GM23338 (cell line): ENCODE data around the gene ZDHHC13. TPM values are rescaled to one million over a fixed set of nuclear protein-coding genes. Genes with fewer than 3 reads are reported as not detected.

Source experiments
- ATAC-seq: fragments of 200-7000 bp; cut with Tn5 transposase; 3 replicates; pipeline ENCODE4 v1.9.1; 2020
- DNase-seq: peaks from one replicate; pipeline ENCODE4 v3.0.0-alpha.2; 2015; ENCODE audit warnings: low spot score
- H2AFZ ChIP-seq: fragments of 200-600 bp; sonication (generic); 2 replicates; pipeline ENCODE4 v1.8.0; 2016; ENCODE audit warnings: antibody characterized with exemption, mild to moderate bottlenecking, moderate library complexity
- H3F3A ChIP-seq: fragments of 200-600 bp; sonication (generic); replicated peaks from 2 replicates; pipeline ENCODE4 v1.8.0; 2017; ENCODE audit warnings: antibody characterized with exemption, mixed run types, low read depth
- H3K27ac ChIP-seq: fragments of 200-600 bp; sonication (generic); 2 replicates; pipeline ENCODE4 v1.6.1; 2016; ENCODE audit warnings: low read depth
- H3K27me3 ChIP-seq: fragments of 200-600 bp; sonication (generic); 2 replicates; pipeline ENCODE4 v1.8.0; 2016; ENCODE audit warnings: mild to moderate bottlenecking, mixed run types, moderate library complexity; ENCODE audit not compliant: insufficient read depth
- H3K36me3 ChIP-seq: fragments of 200-600 bp; sonication (generic); 2 replicates; pipeline ENCODE4 v1.8.0; 2016; ENCODE audit warnings: mild to moderate bottlenecking; ENCODE audit not compliant: insufficient read depth
- H3K4me1 ChIP-seq: fragments of 200-600 bp; sonication (generic); 2 replicates; pipeline ENCODE4 v1.8.0; 2016; ENCODE audit warnings: mild to moderate bottlenecking, moderate library complexity; ENCODE audit not compliant: insufficient read depth
- H3K4me2 ChIP-seq: fragments of 200-600 bp; sonication (generic); 2 replicates; pipeline ENCODE4 v1.7.1; 2017; ENCODE audit warnings: mixed run types
- H3K4me3 ChIP-seq: fragments of 200-600 bp; sonication (generic); 2 replicates; pipeline ENCODE4 v1.6.1; 2016; ENCODE audit warnings: mixed run types
- H3K79me2 ChIP-seq: fragments of 200-600 bp; sonication (generic); replicated peaks from 2 replicates; pipeline ENCODE4 v1.8.0; 2017; ENCODE audit warnings: mild to moderate bottlenecking; ENCODE audit not compliant: insufficient read depth
- H3K9me2 ChIP-seq: fragments of 200-600 bp; sonication (generic); 2 replicates; pipeline ENCODE4 v1.8.0; 2017; ENCODE audit not compliant: insufficient read depth
- H4K20me1 ChIP-seq: fragments of 200-600 bp; sonication (generic); replicated peaks from 2 replicates; pipeline ENCODE4 v1.8.0; 2017; ENCODE audit warnings: mild to moderate bottlenecking; ENCODE audit not compliant: insufficient read depth
- H3K27ac Mint-ChIP-seq: 2 replicates; pipeline ENCODE4 v1.8.0; 2020; ENCODE audit warnings: inconsistent platforms, mild to moderate bottlenecking, moderate library complexity, mixed read lengths
- H3K27me3 Mint-ChIP-seq: 3 replicates; pipeline ENCODE4 v1.8.0; 2022; ENCODE audit warnings: low read depth, mild to moderate bottlenecking, moderate library complexity, mixed read lengths, inconsistent platforms; ENCODE audit not compliant: insufficient read depth, poor library complexity
- H3K36me3 Mint-ChIP-seq: 3 replicates; pipeline ENCODE4 v1.8.0; 2021; ENCODE audit warnings: low read depth, mild to moderate bottlenecking, inconsistent platforms, moderate library complexity, mixed read lengths
- H3K4me1 Mint-ChIP-seq: 3 replicates; pipeline ENCODE4 v1.8.0; 2020; ENCODE audit warnings: mild to moderate bottlenecking, inconsistent platforms, mixed read lengths
- H3K4me3 Mint-ChIP-seq: 3 replicates; pipeline ENCODE4 v1.8.0; 2021; ENCODE audit warnings: moderate library complexity, mild to moderate bottlenecking, inconsistent platforms, mixed read lengths
- H3K9me3 Mint-ChIP-seq: 3 replicates; pipeline ENCODE4 v1.8.0; 2020; ENCODE audit warnings: moderate library complexity, mild to moderate bottlenecking, inconsistent platforms, mixed read lengths
- CREB1 ChIP-seq: fragments of 250-450 bp; sonication (Bioruptor Pico); IDR thresholded peaks from 2 replicates; pipeline ENCODE4 v1.5.0; 2020; ENCODE audit warnings: low read depth, mild to moderate bottlenecking, moderate library complexity
- EZH2 ChIP-seq: fragments of 200-600 bp; sonication (generic); IDR thresholded peaks from one replicate; pipeline ENCODE4 v1.8.0; 2017; ENCODE audit warnings: antibody characterized with exemption, mild to moderate bottlenecking, low read depth; ENCODE audit not compliant: unreplicated experiment
- EZH2phosphoT487 ChIP-seq: fragments of 200-600 bp; sonication (generic); IDR thresholded peaks from one replicate; pipeline ENCODE4 v1.8.1; 2018; ENCODE audit warnings: antibody characterized with exemption; ENCODE audit not compliant: unreplicated experiment
- JUNB ChIP-seq: IDR thresholded peaks from one replicate; pipeline ENCODE4 v1.6.1; 2016; ENCODE audit warnings: antibody characterized with exemption; ENCODE audit not compliant: unreplicated experiment
- NANOG ChIP-seq: IDR thresholded peaks from 2 replicates; pipeline ENCODE4 v1.6.1; 2016; ENCODE audit warnings: antibody characterized with exemption, borderline replicate concordance
- POLR2AphosphoS5 ChIP-seq: IDR thresholded peaks from 2 replicates; pipeline ENCODE4 v1.6.1; 2016; ENCODE audit warnings: antibody characterized with exemption, low read depth
- REST ChIP-seq: IDR thresholded peaks from one replicate; pipeline ENCODE4 v1.6.1; 2018; ENCODE audit warnings: antibody characterized with exemption; ENCODE audit not compliant: unreplicated experiment
- STAT1 ChIP-seq: IDR thresholded peaks from one replicate; pipeline ENCODE4 v1.6.1; 2016; ENCODE audit warnings: antibody characterized with exemption; ENCODE audit not compliant: unreplicated experiment
- ZNF114 ChIP-seq: fragments of 250-450 bp; sonication (Bioruptor Pico); IDR thresholded peaks from 2 replicates; pipeline ENCODE4 v1.5.0; 2020; ENCODE audit warnings: mild to moderate bottlenecking, moderate library complexity
- ZNF331 ChIP-seq: fragments of 250-450 bp; sonication (Bioruptor Pico); IDR thresholded peaks from 2 replicates; pipeline ENCODE4 v1.5.0; 2020; ENCODE audit warnings: low read depth, mild to moderate bottlenecking, moderate library complexity
- polyA plus RNA-seq: library from polyadenylated mRNA; unstranded; fragments of >200 nt; fragmentation: Nextera tagmentation; extraction: Ambion mirVana; gene quantifications from 2 replicates; pipeline ENCODE4 v1.2.1, GENCODE V29; 2016
- total RNA-seq: library from RNA; depleted of rRNA; stranded (reverse); fragments of >200 nt; shearing (Covaris generic); gene quantifications from 2 replicates; pipeline ENCODE4 v1.2.3, GENCODE V29; 2014
- TF ChIP-seq, protein P1 (sequence below): fragments of 250-450 bp; sonication (Bioruptor Pico); IDR thresholded peaks from 2 replicates; pipeline ENCODE4 v1.5.0; 2020; ENCODE audit warnings: mild to moderate bottlenecking, moderate library complexity
- TF ChIP-seq, protein P2 (sequence below), 2 experiments: fragments of 200-600 bp in 1 of 2; sonication (generic) in 1 of 2; conservative IDR thresholded peaks; 2 replicates each; pipeline versions ENCODE4 v1.5.1 to v1.6.1; 2016 to 2017; ENCODE audit warnings: antibody characterized with exemption in 2 of 2, low read depth in 2 of 2, mild to moderate bottlenecking in 2 of 2, moderate library complexity in 1 of 2

The ZDHHC13 gene
- total and polyA plus RNA-seq, 2 experiments from 2014 or later = 21.0 to 27.7 TPM

- TF ChIP-seq, protein P1, sequence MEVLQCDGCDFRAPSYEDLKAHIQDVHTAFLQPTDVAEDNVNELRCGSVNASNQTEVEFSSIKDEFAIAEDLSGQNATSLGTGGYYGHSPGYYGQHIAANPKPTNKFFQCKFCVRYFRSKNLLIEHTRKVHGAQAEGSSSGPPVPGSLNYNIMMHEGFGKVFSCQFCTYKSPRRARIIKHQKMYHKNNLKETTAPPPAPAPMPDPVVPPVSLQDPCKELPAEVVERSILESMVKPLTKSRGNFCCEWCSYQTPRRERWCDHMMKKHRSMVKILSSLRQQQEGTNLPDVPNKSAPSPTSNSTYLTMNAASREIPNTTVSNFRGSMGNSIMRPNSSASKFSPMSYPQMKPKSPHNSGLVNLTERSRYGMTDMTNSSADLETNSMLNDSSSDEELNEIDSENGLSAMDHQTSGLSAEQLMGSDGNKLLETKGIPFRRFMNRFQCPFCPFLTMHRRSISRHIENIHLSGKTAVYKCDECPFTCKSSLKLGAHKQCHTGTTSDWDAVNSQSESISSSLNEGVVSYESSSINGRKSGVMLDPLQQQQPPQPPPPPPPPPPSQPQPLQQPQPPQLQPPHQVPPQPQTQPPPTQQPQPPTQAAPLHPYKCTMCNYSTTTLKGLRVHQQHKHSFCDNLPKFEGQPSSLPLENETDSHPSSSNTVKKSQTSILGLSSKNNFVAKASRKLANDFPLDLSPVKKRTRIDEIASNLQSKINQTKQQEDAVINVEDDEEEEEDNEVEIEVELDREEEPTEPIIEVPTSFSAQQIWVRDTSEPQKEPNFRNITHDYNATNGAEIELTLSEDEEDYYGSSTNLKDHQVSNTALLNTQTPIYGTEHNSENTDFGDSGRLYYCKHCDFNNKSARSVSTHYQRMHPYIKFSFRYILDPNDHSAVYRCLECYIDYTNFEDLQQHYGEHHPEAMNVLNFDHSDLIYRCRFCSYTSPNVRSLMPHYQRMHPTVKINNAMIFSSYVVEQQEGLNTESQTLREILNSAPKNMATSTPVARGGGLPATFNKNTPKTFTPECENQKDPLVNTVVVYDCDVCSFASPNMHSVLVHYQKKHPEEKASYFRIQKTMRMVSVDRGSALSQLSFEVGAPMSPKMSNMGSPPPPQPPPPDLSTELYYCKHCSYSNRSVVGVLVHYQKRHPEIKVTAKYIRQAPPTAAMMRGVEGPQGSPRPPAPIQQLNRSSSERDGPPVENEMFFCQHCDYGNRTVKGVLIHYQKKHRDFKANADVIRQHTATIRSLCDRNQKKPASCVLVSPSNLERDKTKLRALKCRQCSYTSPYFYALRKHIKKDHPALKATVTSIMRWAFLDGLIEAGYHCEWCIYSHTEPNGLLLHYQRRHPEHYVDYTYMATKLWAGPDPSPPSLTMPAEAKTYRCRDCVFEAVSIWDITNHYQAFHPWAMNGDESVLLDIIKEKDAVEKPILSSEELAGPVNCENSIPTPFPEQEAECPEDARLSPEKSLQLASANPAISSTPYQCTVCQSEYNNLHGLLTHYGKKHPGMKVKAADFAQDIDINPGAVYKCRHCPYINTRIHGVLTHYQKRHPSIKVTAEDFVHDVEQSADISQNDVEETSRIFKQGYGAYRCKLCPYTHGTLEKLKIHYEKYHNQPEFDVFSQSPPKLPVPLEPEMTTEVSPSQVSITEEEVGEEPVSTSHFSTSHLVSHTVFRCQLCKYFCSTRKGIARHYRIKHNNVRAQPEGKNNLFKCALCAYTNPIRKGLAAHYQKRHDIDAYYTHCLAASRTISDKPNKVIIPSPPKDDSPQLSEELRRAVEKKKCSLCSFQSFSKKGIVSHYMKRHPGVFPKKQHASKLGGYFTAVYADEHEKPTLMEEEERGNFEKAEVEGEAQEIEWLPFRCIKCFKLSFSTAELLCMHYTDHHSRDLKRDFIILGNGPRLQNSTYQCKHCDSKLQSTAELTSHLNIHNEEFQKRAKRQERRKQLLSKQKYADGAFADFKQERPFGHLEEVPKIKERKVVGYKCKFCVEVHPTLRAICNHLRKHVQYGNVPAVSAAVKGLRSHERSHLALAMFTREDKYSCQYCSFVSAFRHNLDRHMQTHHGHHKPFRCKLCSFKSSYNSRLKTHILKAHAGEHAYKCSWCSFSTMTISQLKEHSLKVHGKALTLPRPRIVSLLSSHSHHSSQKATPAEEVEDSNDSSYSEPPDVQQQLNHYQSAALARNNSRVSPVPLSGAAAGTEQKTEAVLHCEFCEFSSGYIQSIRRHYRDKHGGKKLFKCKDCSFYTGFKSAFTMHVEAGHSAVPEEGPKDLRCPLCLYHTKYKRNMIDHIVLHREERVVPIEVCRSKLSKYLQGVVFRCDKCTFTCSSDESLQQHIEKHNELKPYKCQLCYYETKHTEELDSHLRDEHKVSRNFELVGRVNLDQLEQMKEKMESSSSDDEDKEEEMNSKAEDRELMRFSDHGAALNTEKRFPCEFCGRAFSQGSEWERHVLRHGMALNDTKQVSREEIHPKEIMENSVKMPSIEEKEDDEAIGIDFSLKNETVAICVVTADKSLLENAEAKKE (CRISPR knock-in tag) = no peak
- no peak for TF ChIP-seq EZH2
- no peak for TF ChIP-seq POLR2AphosphoS5
- TF ChIP-seq ZNF331 (CRISPR knock-in tag) = no peak
- TF ChIP-seq CREB1 (CRISPR knock-in tag) = no peak
- no peak for TF ChIP-seq JUNB
- TF ChIP-seq ZNF114 (CRISPR knock-in tag) = no peak
Observed at GRCh38 chr11:19185516-19186052, 68.6 kb downstream of the ZDHHC13 start (continued).

DNA sequence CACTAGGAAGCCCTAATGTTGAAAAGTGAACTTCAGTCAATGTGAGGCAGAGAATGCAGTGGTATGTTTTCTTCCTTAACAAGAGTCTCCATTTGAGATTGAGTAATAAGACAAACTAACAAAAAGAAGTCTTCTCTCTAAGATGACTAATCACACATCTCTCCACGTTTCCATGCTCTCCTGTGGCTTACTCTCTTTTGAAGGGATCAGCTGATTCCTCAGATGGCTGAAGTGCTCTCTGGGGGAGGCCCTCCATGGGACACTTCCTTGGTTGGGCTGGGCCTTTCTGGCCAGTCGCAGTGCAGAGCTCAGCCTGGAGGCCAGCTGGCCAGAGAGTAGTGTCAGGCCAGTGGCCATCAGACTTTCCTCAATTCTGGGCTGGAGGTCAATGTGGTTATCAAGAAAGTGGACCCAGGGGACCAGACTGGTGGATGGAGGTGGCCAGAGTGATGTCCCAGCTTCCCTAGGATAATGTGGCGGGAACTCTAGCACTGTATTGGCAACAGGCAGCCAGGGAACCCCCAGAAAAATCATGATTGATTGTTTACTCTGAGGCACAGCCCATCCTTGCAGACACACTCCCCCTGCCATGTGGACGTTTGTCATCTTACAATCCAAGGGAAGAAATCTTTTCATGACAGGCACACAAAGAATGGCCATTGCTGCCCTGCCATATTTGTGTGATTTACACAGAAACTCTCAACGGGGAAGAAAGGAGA lies 70.3 kb downstream of the ZDHHC13 start:
- no peak for DNase-seq
- H3K4me3 Mint-ChIP-seq = no peak overlapping the region
- Histone ChIP-seq H4K20me1 (no peaks in the 10 kb centered on the region), H3K9me2 (peaks cover 5% of the 10 kb centered on the region), H3K27me3 (no peaks in the 10 kb centered on the region), H2AFZ (no peak overlapping the region), H3K36me3 (no peaks in the 10 kb centered on the region), H3K79me2 (no peaks in the 10 kb centered on the region), H3F3A (no peaks in the 10 kb centered on the region), H3K4me3 (no peak overlapping the region), H3K4me1 (no peaks in the 10 kb centered on the region), H3K4me2 (no peak overlapping the region), H3K27ac (no peak overlapping the region)
- peaks cover 3% of the 10 kb centered on the region; the same call in 2 of the 3 replicates for H3K4me1 Mint-ChIP-seq
- no peaks in the 10 kb centered on the region for H3K9me3 Mint-ChIP-seq
- no peaks in the 10 kb centered on the region for H3K27me3 Mint-ChIP-seq
- no peak overlapping the region; the same call in 1 of the 2 replicates for H3K27ac Mint-ChIP-seq
- ATAC-seq = no peak
- no peaks in the 10 kb centered on the region for H3K36me3 Mint-ChIP-seq
- TF ChIP-seq EZH2phosphoT487 (no peak), ZNF331 (CRISPR knock-in tag) (no peak), STAT1 (no peak), REST (no peak), NANOG (no peak), CREB1 (CRISPR knock-in tag) (no peak)
- TF ChIP-seq, protein P2, sequence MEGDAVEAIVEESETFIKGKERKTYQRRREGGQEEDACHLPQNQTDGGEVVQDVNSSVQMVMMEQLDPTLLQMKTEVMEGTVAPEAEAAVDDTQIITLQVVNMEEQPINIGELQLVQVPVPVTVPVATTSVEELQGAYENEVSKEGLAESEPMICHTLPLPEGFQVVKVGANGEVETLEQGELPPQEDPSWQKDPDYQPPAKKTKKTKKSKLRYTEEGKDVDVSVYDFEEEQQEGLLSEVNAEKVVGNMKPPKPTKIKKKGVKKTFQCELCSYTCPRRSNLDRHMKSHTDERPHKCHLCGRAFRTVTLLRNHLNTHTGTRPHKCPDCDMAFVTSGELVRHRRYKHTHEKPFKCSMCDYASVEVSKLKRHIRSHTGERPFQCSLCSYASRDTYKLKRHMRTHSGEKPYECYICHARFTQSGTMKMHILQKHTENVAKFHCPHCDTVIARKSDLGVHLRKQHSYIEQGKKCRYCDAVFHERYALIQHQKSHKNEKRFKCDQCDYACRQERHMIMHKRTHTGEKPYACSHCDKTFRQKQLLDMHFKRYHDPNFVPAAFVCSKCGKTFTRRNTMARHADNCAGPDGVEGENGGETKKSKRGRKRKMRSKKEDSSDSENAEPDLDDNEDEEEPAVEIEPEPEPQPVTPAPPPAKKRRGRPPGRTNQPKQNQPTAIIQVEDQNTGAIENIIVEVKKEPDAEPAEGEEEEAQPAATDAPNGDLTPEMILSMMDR (conservative IDR thresholded peaks at IDR 0.05; ENCODE audit: low read depth in 2 of 2) = no peak
